GM10266 (cell line): Measurements from ENCODE around the gene MFRP.

Source experiments
- DNase-seq: peaks from one replicate; pipeline ENCODE4 v3.0.0; 2012; ENCODE audit errors: extremely low spot score
- CTCF ChIP-seq: IDR thresholded peaks from 2 replicates; pipeline ENCODE4 v1.5.1; 2012; ENCODE audit warnings: mild to moderate bottlenecking, low read depth; ENCODE audit not compliant: control insufficient read depth, insufficient read depth; ENCODE audit errors: missing control alignments

Gene MFRP

GRCh38 chr11:119372260-119373058, 26.0 kb upstream of the MFRP start:
- TF ChIP-seq CTCF: no peak
- no peak for DNase-seq

- peak; percentile 4 for TF ChIP-seq CTCF
- DNase-seq: no peak
Observed at GRCh38 chr11:119371778-119372182, 25.3 kb upstream of the MFRP start.

- DNase-seq: no peak
- no peak for TF ChIP-seq CTCF
Observed at GRCh38 chr11:119371067-119371601, 24.6 kb upstream of the MFRP start.

- DNase-seq: no peak
- TF ChIP-seq CTCF: no peak
Observed at GRCh38 chr11:119370486-119371046, 24.1 kb upstream of the MFRP start.

- no peak for DNase-seq
- no peak for TF ChIP-seq CTCF
Observed at GRCh38 chr11:119369132-119369925, 22.8 kb upstream of the MFRP start.

- no peak for DNase-seq
Observed at GRCh38 chr11:119368121-119369034, 21.9 kb upstream of the MFRP start.

More at GRCh38 chr11:119368121-119369034, 21.9 kb upstream of the MFRP start:
- TF ChIP-seq CTCF: no peak
